Measurements from ENCODE around the gene IQSEC1. TPM values are rescaled to one million over a fixed set of nuclear protein-coding genes. Genes with fewer than 3 reads are reported as not detected.

The IQSEC1 gene
- total RNA-seq, 1 experiment from 2014 or later = 28.1 TPM

DNA sequence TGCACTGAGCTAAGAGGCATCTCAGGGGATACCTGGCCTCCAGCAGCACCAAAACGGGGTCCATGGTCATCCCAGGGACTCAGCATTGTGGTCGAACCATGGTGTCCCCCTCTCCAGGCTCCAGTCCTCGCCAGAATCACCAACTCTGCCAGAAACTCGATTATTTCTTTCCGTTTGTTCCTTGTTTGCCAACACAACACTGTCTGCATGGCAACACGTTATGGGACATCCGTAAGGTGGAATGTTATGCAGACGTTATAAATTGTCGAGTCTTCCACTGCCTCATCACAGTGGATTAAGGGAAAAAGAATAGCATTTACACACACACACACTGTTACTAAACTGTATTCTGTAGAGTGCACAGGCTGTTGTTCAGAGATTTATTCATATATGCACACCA is 179.4 kb downstream of the IQSEC1 start:
- CTCF ChIA-PET = no interaction called here
- POLR2A ChIA-PET = no interaction called here

DNA sequence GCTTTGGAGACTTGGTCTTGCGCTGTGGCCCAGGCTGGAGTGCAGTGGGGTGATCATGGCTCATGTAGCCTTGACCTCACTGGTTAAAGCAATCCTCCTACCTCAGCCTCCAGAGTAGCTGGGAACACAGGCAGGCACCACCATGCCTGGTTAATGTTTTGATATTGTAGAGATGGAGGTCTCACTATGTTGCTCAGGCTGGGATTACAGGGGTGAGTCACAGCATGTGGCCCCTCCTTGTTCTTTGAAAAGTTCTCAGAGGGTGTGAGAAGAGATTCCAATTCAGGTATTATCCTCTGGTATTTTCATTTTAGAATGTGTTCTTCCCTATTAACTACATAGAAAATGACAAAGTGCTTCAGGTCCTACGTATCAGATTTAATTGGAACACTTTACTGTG is 180.0 kb downstream of the IQSEC1 start:
- Histone ChIP-seq H3K4me3 (replicated peaks in 1 of 2; ENCODE audit: low read depth in 1 of 2, low read length in 2 of 2) (no peak overlapping the region), H4K20me1 (ENCODE audit: insufficient read depth) (no peaks in the 10 kb centered on the region), H3K36me3 (ENCODE audit: control insufficient read depth in 1 of 2, insufficient read depth in 2 of 2, low read length in 2 of 2) (no peaks in the 10 kb centered on the region), H3K27ac (ENCODE audit: low read depth, low read length) (no peak overlapping the region), H3K9ac (ENCODE audit: low read length) (no peak overlapping the region), H3K27me3 (ENCODE audit: insufficient read depth, low read length) (peaks cover 11% of the 10 kb centered on the region), H3K9me3 (ENCODE audit: control insufficient read depth in 1 of 2, insufficient read depth in 1 of 2, low read depth in 1 of 2, low read length in 2 of 2) (no peaks in the 10 kb centered on the region), H2AFZ (ENCODE audit: low read depth, low read length, poor library complexity, severe bottlenecking) (no peak overlapping the region), H3K4me2 (ENCODE audit: low read length) (no peak overlapping the region), H3K79me2 (ENCODE audit: insufficient read depth, low read length) (no peaks in the 10 kb centered on the region), H3K4me1 (ENCODE audit: control insufficient read depth in 1 of 2, insufficient read depth in 2 of 2, low read length in 2 of 2) (peaks cover 0 to 5% of the 10 kb centered on the region in 2 experiments; a peak in 2 of 4 replicates), H3K9me2 (ENCODE audit: insufficient read depth) (no peaks in the 10 kb centered on the region)
- no peak for ATAC-seq
- ChIA-PET POLR2A (no interaction called here), CTCF (no interaction called here), RAD21 (ENCODE audit: low non-redundant PET in 1 of 2, low total read pairs in 2 of 2, uncharacterized antibody in 2 of 2, unreplicated experiment in 2 of 2) (no interaction called here)
- DNase-seq (ENCODE audit: low read depth, low spot score) = no peak
- intact Hi-C loops (cut with micrococcal nuclease) = loop anchor here (2.0 to 5.0 kb wide), 4 partner anchors 71 to 1046 kb away; partner anchors contain the start of gene TAMM41
- no TSS peak for BruUV-seq (replicated peaks)
- TF ChIP-seq ATF3 (IDR thresholded peaks at IDR 0.05) (no peak), POLR2A (IDR thresholded peaks at IDR 0.05; ENCODE audit: borderline replicate concordance, extremely low read depth, insufficient read depth, insufficient read length) (no peak), ELF1 (IDR thresholded peaks at IDR 0.05; ENCODE audit: borderline replicate concordance, low read depth) (no peak), SRF (IDR thresholded peaks at IDR 0.05; ENCODE audit: low read depth) (no peak), JUND (IDR thresholded peaks at IDR 0.05) (no peak), YY1 (IDR thresholded peaks at IDR 0.05; ENCODE audit: extremely low read depth, insufficient replicate concordance, low read depth, low read length) (no peak), SP1 (IDR thresholded peaks at IDR 0.05; ENCODE audit: low read depth) (no peak), MAX (IDR thresholded peaks at IDR 0.05) (no peak), CEBPB (IDR thresholded peaks at IDR 0.05; ENCODE audit: low read depth) (no peak)
- TF ChIP-seq, protein P1, sequence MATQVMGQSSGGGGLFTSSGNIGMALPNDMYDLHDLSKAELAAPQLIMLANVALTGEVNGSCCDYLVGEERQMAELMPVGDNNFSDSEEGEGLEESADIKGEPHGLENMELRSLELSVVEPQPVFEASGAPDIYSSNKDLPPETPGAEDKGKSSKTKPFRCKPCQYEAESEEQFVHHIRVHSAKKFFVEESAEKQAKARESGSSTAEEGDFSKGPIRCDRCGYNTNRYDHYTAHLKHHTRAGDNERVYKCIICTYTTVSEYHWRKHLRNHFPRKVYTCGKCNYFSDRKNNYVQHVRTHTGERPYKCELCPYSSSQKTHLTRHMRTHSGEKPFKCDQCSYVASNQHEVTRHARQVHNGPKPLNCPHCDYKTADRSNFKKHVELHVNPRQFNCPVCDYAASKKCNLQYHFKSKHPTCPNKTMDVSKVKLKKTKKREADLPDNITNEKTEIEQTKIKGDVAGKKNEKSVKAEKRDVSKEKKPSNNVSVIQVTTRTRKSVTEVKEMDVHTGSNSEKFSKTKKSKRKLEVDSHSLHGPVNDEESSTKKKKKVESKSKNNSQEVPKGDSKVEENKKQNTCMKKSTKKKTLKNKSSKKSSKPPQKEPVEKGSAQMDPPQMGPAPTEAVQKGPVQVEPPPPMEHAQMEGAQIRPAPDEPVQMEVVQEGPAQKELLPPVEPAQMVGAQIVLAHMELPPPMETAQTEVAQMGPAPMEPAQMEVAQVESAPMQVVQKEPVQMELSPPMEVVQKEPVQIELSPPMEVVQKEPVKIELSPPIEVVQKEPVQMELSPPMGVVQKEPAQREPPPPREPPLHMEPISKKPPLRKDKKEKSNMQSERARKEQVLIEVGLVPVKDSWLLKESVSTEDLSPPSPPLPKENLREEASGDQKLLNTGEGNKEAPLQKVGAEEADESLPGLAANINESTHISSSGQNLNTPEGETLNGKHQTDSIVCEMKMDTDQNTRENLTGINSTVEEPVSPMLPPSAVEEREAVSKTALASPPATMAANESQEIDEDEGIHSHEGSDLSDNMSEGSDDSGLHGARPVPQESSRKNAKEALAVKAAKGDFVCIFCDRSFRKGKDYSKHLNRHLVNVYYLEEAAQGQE (IDR thresholded peaks at IDR 0.05; ENCODE audit: low read depth) = no peak

More for the DNA sequence above, 179.4 kb downstream of the IQSEC1 start:
- H3K4me2 ChIP-seq (ENCODE audit: low read length) = no peak overlapping the region
- peaks cover 6% of the 10 kb centered on the region; the same call in 1 of the 2 replicates for H3K27me3 ChIP-seq (ENCODE audit: insufficient read depth, low read length)
- no peaks in the 10 kb centered on the region for H3K36me3 ChIP-seq (ENCODE audit: control insufficient read depth in 1 of 2, insufficient read depth in 2 of 2, low read length in 2 of 2)
- DNase-seq (ENCODE audit: low read depth, low spot score) = no peak
- intact Hi-C loops (cut with micrococcal nuclease) = loop anchor here (2.0 to 5.0 kb wide), 4 partner anchors 72 to 1047 kb away; partner anchors contain the start of gene TAMM41
- no peaks in the 10 kb centered on the region for H4K20me1 ChIP-seq (ENCODE audit: insufficient read depth)
- TF ChIP-seq TCF7L2 (IDR thresholded peaks at IDR 0.05; ENCODE audit: borderline replicate concordance, extremely low read depth, insufficient read depth, insufficient read length) (no peak), ELF1 (IDR thresholded peaks at IDR 0.05; ENCODE audit: borderline replicate concordance, low read depth) (no peak)
- no peak overlapping the region for H3K9ac ChIP-seq (ENCODE audit: low read length)
- no peak for ATAC-seq
- RAD21 ChIA-PET (ENCODE audit: low non-redundant PET in 1 of 2, low total read pairs in 2 of 2, uncharacterized antibody in 2 of 2, unreplicated experiment in 2 of 2) = no interaction called here
- H3K79me2 ChIP-seq (ENCODE audit: insufficient read depth, low read length) = no peaks in the 10 kb centered on the region
- no TSS peak for BruUV-seq (replicated peaks)
- H3K9me2 ChIP-seq (ENCODE audit: insufficient read depth) = no peaks in the 10 kb centered on the region
- H2AFZ ChIP-seq (ENCODE audit: low read depth, low read length, poor library complexity, severe bottlenecking) = no peak overlapping the region
- H3K4me1 ChIP-seq (ENCODE audit: control insufficient read depth in 1 of 2, insufficient read depth in 2 of 2, low read length in 2 of 2) = peaks cover 0 to 5% of the 10 kb centered on the region in 2 experiments; a peak in 2 of 4 replicates
- no peak overlapping the region for H3K27ac ChIP-seq (ENCODE audit: low read depth, low read length)
- no peak overlapping the region for H3K4me3 ChIP-seq (replicated peaks in 1 of 2; ENCODE audit: low read depth in 1 of 2, low read length in 2 of 2)
- no peaks in the 10 kb centered on the region for H3K9me3 ChIP-seq (ENCODE audit: control insufficient read depth in 1 of 2, insufficient read depth in 1 of 2, low read depth in 1 of 2, low read length in 2 of 2)
